A673 (cell line): ENCODE data around the gene PGBD5. TPM values are rescaled to one million over a fixed set of nuclear protein-coding genes. Genes with fewer than 3 reads are reported as not detected.
A peak's percentile ranks its signal among the peaks of the same experiment; 100 is the strongest.

ENCODE experiments used
- BruUV-seq: library from RNA; stranded (reverse); fragments of 400-500 nt; replicated peaks from 2 replicates; lab custom pipeline; 2021; lab: Mats Ljungman, UMichigan
- CTCF ChIA-PET: fragments of 300-600 bp; sonication (Branson Sonifier 250); formaldehyde crosslinking; loops from one replicate; lab custom pipeline; 2022; ENCODE audit warnings: antibody characterized with exemption; lab: Charles Lee
- POLR2A ChIA-PET: fragments of 300-600 bp; sonication (Branson Sonifier 250); formaldehyde crosslinking; loops from one replicate; lab custom pipeline; 2022; ENCODE audit warnings: antibody characterized with exemption; ENCODE audit not compliant: low non-redundant PET; lab: Charles Lee
- DNase-seq: peaks from one replicate; pipeline ENCODE4 v3.0.0-alpha.2; 2015; ENCODE audit warnings: low spot score
- H3K27ac ChIP-seq: fragments of 200-600 bp; sonication (generic); 2 replicates; pipeline ENCODE4 v1.5.1; 2016; ENCODE audit warnings: mixed run types, low read depth, mild to moderate bottlenecking, mixed read lengths, antibody characterized with exemption, low read length; ENCODE audit not compliant: poor library complexity, severe bottlenecking
- H3K27me3 ChIP-seq: fragments of 200-600 bp; sonication (generic); replicated peaks from 2 replicates; pipeline ENCODE4 v1.6.1; 2017; ENCODE audit warnings: mixed run types, low read depth, mild to moderate bottlenecking, mixed read lengths, antibody characterized with exemption, low read length; ENCODE audit not compliant: insufficient read depth, poor library complexity
- H3K36me3 ChIP-seq: fragments of 200-600 bp; sonication (generic); 2 replicates; pipeline ENCODE4 v1.6.1; 2016; ENCODE audit warnings: mixed run types, mild to moderate bottlenecking, mixed read lengths, antibody characterized with exemption, low read length; ENCODE audit not compliant: insufficient read depth, poor library complexity, severe bottlenecking
- H3K4me1 ChIP-seq: fragments of 200-600 bp; sonication (generic); 2 replicates; pipeline ENCODE4 v1.6.1; 2017; ENCODE audit warnings: mixed run types, mild to moderate bottlenecking, mixed read lengths, antibody characterized with exemption, low read length; ENCODE audit not compliant: insufficient read depth, poor library complexity, severe bottlenecking
- H3K4me3 ChIP-seq: fragments of 200-600 bp; sonication (generic); 2 replicates; pipeline ENCODE4 v1.5.1; 2016; ENCODE audit warnings: low read depth, mixed run types, mild to moderate bottlenecking, mixed read lengths, low read length; ENCODE audit not compliant: poor library complexity, severe bottlenecking
- H3K9me3 ChIP-seq: fragments of 200-600 bp; sonication (generic); 2 replicates; pipeline ENCODE4 v1.6.1; 2016; ENCODE audit warnings: mixed run types, low read depth, mild to moderate bottlenecking, mixed read lengths, antibody characterized with exemption, low read length; ENCODE audit not compliant: poor library complexity, severe bottlenecking
- EZH2 ChIP-seq: fragments of 200-600 bp; sonication (generic); IDR thresholded peaks from 2 replicates; pipeline ENCODE4 v1.6.1; 2017; ENCODE audit warnings: borderline replicate concordance, low read depth, mild to moderate bottlenecking, mixed read lengths, antibody characterized with exemption, low read length; ENCODE audit not compliant: poor library complexity, severe bottlenecking
- intact Hi-C: fragments of 100-400 bp; cut with micrococcal nuclease; formaldehyde crosslinking; loops from one replicate; pipeline ENCODE4 v1.10.0; 2022; ENCODE audit not compliant: unreplicated experiment
- total RNA-seq: library from RNA; stranded (reverse); gene quantifications from 2 replicates; pipeline ENCODE4 v1.2.3, GENCODE V29; 2021
- TF ChIP-seq, protein P1 (sequence below): fragments of 300-800, 200-600 bp; sonication (generic); conservative IDR thresholded peaks from 2 replicates; pipeline ENCODE4 v1.5.1; 2017; ENCODE audit warnings: low read depth, mild to moderate bottlenecking, antibody characterized with exemption, low read length, moderate library complexity, mixed read lengths

The PGBD5 gene
- total RNA-seq, 1 experiment from 2014 or later, result 0.52 TPM

DNA sequence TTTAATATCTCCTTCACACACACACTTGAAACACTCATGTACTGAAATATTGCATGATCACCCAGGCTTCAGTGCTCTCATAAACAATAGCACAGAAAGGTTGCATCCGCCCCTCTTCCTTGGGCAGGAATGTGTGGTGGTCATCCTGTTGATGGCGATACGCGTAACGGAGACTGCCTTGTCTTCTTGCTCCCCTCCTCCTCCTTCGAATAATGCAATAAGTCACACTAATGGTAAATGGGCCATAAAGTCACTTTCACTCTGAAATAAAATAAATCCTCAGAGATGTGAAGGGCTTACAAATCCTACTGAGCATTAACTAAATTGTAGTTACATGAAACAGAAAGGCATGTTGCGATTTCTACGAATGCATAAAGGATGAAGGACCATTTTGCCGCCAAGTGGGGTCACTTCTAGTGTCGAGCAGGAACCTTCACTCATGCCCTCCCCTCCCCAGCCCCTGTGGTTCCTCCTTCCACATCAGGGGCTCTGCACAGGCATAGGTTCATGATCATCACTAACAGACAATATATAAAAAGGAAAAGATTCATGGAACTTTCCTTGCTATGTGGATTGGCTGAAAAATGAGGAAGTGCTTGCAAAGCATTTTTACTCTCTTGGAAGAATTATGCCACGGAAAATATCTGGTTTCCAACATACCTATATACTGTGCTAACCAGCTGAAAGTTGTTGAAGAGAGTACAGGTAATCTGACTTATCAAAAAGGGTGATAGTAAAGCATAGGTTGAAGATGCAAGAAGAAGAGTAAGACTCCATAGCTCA is 1.2 kb upstream of the PGBD5 start:
- no peaks in the 10 kb centered on the region for H3K9me3 ChIP-seq
- no peak overlapping the region for H3K27ac ChIP-seq
- DNase-seq, result no peak
- H3K4me3 ChIP-seq, result no peak overlapping the region
- BruUV-seq, result no TSS peak
- H3K36me3 ChIP-seq, result no peaks in the 10 kb centered on the region
- intact Hi-C loops, result no loop called here
- H3K4me1 ChIP-seq, result peaks cover 5% of the 10 kb centered on the region
- TF ChIP-seq EZH2, result no peak
- TF ChIP-seq, protein P1, sequence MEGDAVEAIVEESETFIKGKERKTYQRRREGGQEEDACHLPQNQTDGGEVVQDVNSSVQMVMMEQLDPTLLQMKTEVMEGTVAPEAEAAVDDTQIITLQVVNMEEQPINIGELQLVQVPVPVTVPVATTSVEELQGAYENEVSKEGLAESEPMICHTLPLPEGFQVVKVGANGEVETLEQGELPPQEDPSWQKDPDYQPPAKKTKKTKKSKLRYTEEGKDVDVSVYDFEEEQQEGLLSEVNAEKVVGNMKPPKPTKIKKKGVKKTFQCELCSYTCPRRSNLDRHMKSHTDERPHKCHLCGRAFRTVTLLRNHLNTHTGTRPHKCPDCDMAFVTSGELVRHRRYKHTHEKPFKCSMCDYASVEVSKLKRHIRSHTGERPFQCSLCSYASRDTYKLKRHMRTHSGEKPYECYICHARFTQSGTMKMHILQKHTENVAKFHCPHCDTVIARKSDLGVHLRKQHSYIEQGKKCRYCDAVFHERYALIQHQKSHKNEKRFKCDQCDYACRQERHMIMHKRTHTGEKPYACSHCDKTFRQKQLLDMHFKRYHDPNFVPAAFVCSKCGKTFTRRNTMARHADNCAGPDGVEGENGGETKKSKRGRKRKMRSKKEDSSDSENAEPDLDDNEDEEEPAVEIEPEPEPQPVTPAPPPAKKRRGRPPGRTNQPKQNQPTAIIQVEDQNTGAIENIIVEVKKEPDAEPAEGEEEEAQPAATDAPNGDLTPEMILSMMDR, result no peak
- CTCF ChIA-PET, result no interaction called here
- POLR2A ChIA-PET, result no interaction called here
- H3K27me3 ChIP-seq, result peaks cover 75% of the 10 kb centered on the region

- CTCF ChIA-PET, result no interaction called here
- POLR2A ChIA-PET, result no interaction called here
- no peak overlapping the region for H3K27ac ChIP-seq
- TF ChIP-seq, protein P1, result no peak
- peak; percentile 86 for TF ChIP-seq EZH2
- peaks cover 87% of the 10 kb centered on the region for H3K27me3 ChIP-seq
- peak overlapping the region; percentile 30 for H3K4me3 ChIP-seq
- no TSS peak for BruUV-seq
- no peaks in the 10 kb centered on the region for H3K36me3 ChIP-seq
- no peaks in the 10 kb centered on the region for H3K9me3 ChIP-seq
- DNase-seq, result no peak
- peaks cover 5% of the 10 kb centered on the region for H3K4me1 ChIP-seq
- intact Hi-C loops, result no loop called here
Measured at GRCh38 chr1:230425252-230426091, 660 bp downstream of the PGBD5 start.

- no peaks in the 10 kb centered on the region for H3K9me3 ChIP-seq
- intact Hi-C loops, result no loop called here
- H3K36me3 ChIP-seq, result no peaks in the 10 kb centered on the region
- ChIA-PET POLR2A (no interaction called here), CTCF (no interaction called here)
- no peak overlapping the region for H3K27ac ChIP-seq
- no TSS peak for BruUV-seq
- H3K27me3 ChIP-seq, result peaks cover 83% of the 10 kb centered on the region
- peaks cover 5% of the 10 kb centered on the region for H3K4me1 ChIP-seq
- no peak overlapping the region for H3K4me3 ChIP-seq
- TF ChIP-seq, protein P1, result no peak
- TF ChIP-seq EZH2, result no peak
- no peak for DNase-seq
Measured at GRCh38 chr1:230424391-230425251, 1.5 kb downstream of the PGBD5 start.
